NT2/D1 (cell line): ENCODE measurements around the gene LELP1.

Experiments
- SUZ12 ChIP-seq: IDR thresholded peaks from 2 replicates; pipeline ENCODE4 v1.6.1; 2011; ENCODE audit not compliant: insufficient read length, insufficient read depth; ENCODE audit errors: extremely low read depth
- YY1 ChIP-seq: IDR thresholded peaks from 2 replicates; pipeline ENCODE4 v1.6.1; 2011; ENCODE audit not compliant: insufficient read length, insufficient read depth
- ZNF274 ChIP-seq: IDR thresholded peaks from 2 replicates; pipeline ENCODE4 v1.6.1; 2011; ENCODE audit warnings: mild to moderate bottlenecking, low read depth, low read length

GRCh38 chr1:153195216-153195615 is 8.0 kb upstream of the LELP1 start:
- no peak for TF ChIP-seq YY1
- no peak for TF ChIP-seq SUZ12
- no peak for TF ChIP-seq ZNF274
